Measurements from ENCODE around the gene CLDN15.
"Not testable (repeated sequence)": the region's sequence is repeated elsewhere in the genome, so short reads cannot be mapped to it uniquely, and the experiment has no call there.

The CLDN15 gene

GRCh38 chr7:101222275-101222830, 15.2 kb downstream of the CLDN15 start:
- no peak for DNase-seq (ENCODE audit: low read depth in 2 of 2, low spot score in 1 of 2)

GRCh38 chr7:101220295-101220694, 17.3 kb downstream of the CLDN15 start:
- DNase-seq (ENCODE audit: low read depth in 2 of 2, low spot score in 1 of 2): no peak

- no peak for DNase-seq (ENCODE audit: low read depth in 2 of 2, low spot score in 1 of 2)
Observed at GRCh38 chr7:101218236-101219125, 19.1 kb downstream of the CLDN15 start.

GRCh38 chr7:101217388-101218235, 20.0 kb downstream of the CLDN15 start, which contains the start of the genes PLOD3 and ZNHIT1:
Gene PLOD3, minus strand, starts transcription at chr7:101217581. Its CDS starts 307 bp downstream, at chr7:101217274.
Gene ZNHIT1, plus strand, starts transcription at chr7:101218165. Its CDS starts 31 bp downstream, at chr7:101218196.
- DNase-seq (ENCODE audit: low read depth in 2 of 2, low spot score in 1 of 2): peak; percentile 92 to 95

- no peak for DNase-seq (ENCODE audit: low read depth in 2 of 2, low spot score in 1 of 2)
Observed at GRCh38 chr7:101216860-101217387, 20.7 kb downstream of the CLDN15 start.

- no peak for DNase-seq (ENCODE audit: low read depth in 2 of 2, low spot score in 1 of 2)
Observed at GRCh38 chr7:101216001-101216859, 21.4 kb downstream of the CLDN15 start.

- no peak for DNase-seq (ENCODE audit: low read depth in 2 of 2, low spot score in 1 of 2)
Observed at GRCh38 chr7:101212014-101212413, 25.6 kb downstream of the CLDN15 start.

- no peak for DNase-seq (ENCODE audit: low read depth in 2 of 2, low spot score in 1 of 2)
Observed at GRCh38 chr7:101211501-101211900, 26.1 kb downstream of the CLDN15 start.

- DNase-seq (ENCODE audit: low read depth in 2 of 2, low spot score in 1 of 2): no peak
Observed at GRCh38 chr7:101210143-101210542, 27.5 kb downstream of the CLDN15 start.

GRCh38 chr7:101208794-101209193, 28.8 kb downstream of the CLDN15 start:
- no peak for DNase-seq (ENCODE audit: low read depth in 2 of 2, low spot score in 1 of 2)

GRCh38 chr7:101207459-101207858, 30.1 kb downstream of the CLDN15 start:
- no peak for DNase-seq (ENCODE audit: low read depth in 2 of 2, low spot score in 1 of 2)

- DNase-seq (ENCODE audit: low read depth in 2 of 2, low spot score in 1 of 2): no peak
Observed at GRCh38 chr7:101206665-101207042, 30.9 kb downstream of the CLDN15 start.

GRCh38 chr7:101205901-101206664, 31.5 kb downstream of the CLDN15 start:
- no peak for DNase-seq (ENCODE audit: low read depth in 2 of 2, low spot score in 1 of 2)

- DNase-seq (ENCODE audit: low read depth in 2 of 2, low spot score in 1 of 2): not testable (repeated sequence)
Observed at GRCh38 chr7:101203740-101204738, 33.6 kb downstream of the CLDN15 start.

- no peak for DNase-seq (ENCODE audit: low read depth in 2 of 2, low spot score in 1 of 2)
Observed at GRCh38 chr7:101202603-101202918, 35.0 kb downstream of the CLDN15 start.

GRCh38 chr7:101201695-101202602, 35.7 kb downstream of the CLDN15 start:
- DNase-seq (ENCODE audit: low read depth in 2 of 2, low spot score in 1 of 2): no peak

GRCh38 chr7:101200862-101201599, 36.6 kb downstream of the CLDN15 start, which contains the start of gene MOGAT3:
Gene MOGAT3, minus strand, starts transcription at chr7:101201036. Its CDS starts 182 bp downstream, at chr7:101200854.
- DNase-seq (ENCODE audit: low read depth in 2 of 2, low spot score in 1 of 2): no peak

Data from stimulated activated CD8-positive, alpha-beta memory T cell treated with anti-CD3 and anti-CD28 coated beads, Interleukin-4, amount 100 ng/mL, for 4 hours (primary cell).